ENCODE results near the gene CD164L2.

Gene CD164L2

GRCh38 chr1:27398405-27399149 lies 15.4 kb upstream of the CD164L2 start:
- Histone ChIP-seq H3K27ac (ENCODE audit: low read depth, low read length) (no peak overlapping the region), H3K4ac (ENCODE audit: low read depth, low read length) (no peak overlapping the region), H3K4me1 (ENCODE audit: control insufficient read depth in 1 of 2, insufficient read depth in 2 of 2, low read length in 2 of 2) (peaks cover 5 to 9% of the 10 kb centered on the region in 2 experiments), H2BK5ac (ENCODE audit: low read depth, low read length, poor library complexity) (no peak overlapping the region), H3K79me2 (ENCODE audit: control insufficient read depth, insufficient read depth, low read length, poor library complexity) (no peaks in the 10 kb centered on the region), H2BK12ac (ENCODE audit: low read length) (no peak overlapping the region), H4K8ac (ENCODE audit: low read depth, low read length) (no peak overlapping the region), H3K79me1 (ENCODE audit: low read length) (no peaks in the 10 kb centered on the region), H3K4me3 (ENCODE audit: low read depth, low read length) (no peak overlapping the region), H3K4me2 (ENCODE audit: low read length) (no peak overlapping the region), H4K91ac (ENCODE audit: low read depth, low read length) (no peak overlapping the region), H2AFZ (ENCODE audit: insufficient read depth, low read length, poor library complexity) (no peak overlapping the region), H3K36me3 (ENCODE audit: control insufficient read depth in 1 of 2, insufficient read depth in 2 of 2, low read length in 2 of 2) (no peaks in the 10 kb centered on the region), H3K23ac (ENCODE audit: low read length) (no peak overlapping the region), H3K14ac (ENCODE audit: low read length) (no peak overlapping the region), H3K27me3 (ENCODE audit: insufficient read depth, low read length) (no peaks in the 10 kb centered on the region), H4K12ac (ENCODE audit: low read depth, low read length) (no peak overlapping the region), H3K9me3 (ENCODE audit: insufficient read depth, low read depth, low read length) (peaks cover 4% of the 10 kb centered on the region), H2AK5ac (ENCODE audit: low read length) (no peak overlapping the region), H3K18ac (ENCODE audit: low read length) (no peak overlapping the region), H3K9ac (ENCODE audit: low read length) (no peak overlapping the region), H2BK120ac (ENCODE audit: insufficient read depth, low read length, poor library complexity) (no peak overlapping the region)
- no CpG with 5 or more reads among the region's 4 CpGs for WGBS (ENCODE audit: extremely low coverage, insufficient coverage, insufficient read length)
- no peak for DNase-seq

- no peaks in the 10 kb centered on the region for H3K36me3 ChIP-seq (ENCODE audit: control insufficient read depth in 1 of 2, insufficient read depth in 2 of 2, low read length in 2 of 2)
- H3K27me3 ChIP-seq (ENCODE audit: insufficient read depth, low read length), result no peaks in the 10 kb centered on the region
- H3K4me1 ChIP-seq (ENCODE audit: control insufficient read depth in 1 of 2, insufficient read depth in 2 of 2, low read length in 2 of 2), result peaks cover 2 to 8% of the 10 kb centered on the region in 2 experiments
- H3K18ac ChIP-seq (ENCODE audit: low read length), result no peak overlapping the region
- no peak overlapping the region for H3K14ac ChIP-seq (ENCODE audit: low read length)
- no peak for DNase-seq
- H2BK12ac ChIP-seq (ENCODE audit: low read length), result no peak overlapping the region
- H3K4ac ChIP-seq (ENCODE audit: low read depth, low read length), result no peak overlapping the region
- H3K27ac ChIP-seq (ENCODE audit: low read depth, low read length), result no peak overlapping the region
- no peak overlapping the region for H3K4me2 ChIP-seq (ENCODE audit: low read length)
- no peaks in the 10 kb centered on the region for H3K79me1 ChIP-seq (ENCODE audit: low read length)
- H3K79me2 ChIP-seq (ENCODE audit: control insufficient read depth, insufficient read depth, low read length, poor library complexity), result no peaks in the 10 kb centered on the region
- no peak overlapping the region for H2AK5ac ChIP-seq (ENCODE audit: low read length)
- H4K8ac ChIP-seq (ENCODE audit: low read depth, low read length), result no peak overlapping the region
- H3K23ac ChIP-seq (ENCODE audit: low read length), result no peak overlapping the region
- peaks cover 4% of the 10 kb centered on the region for H3K9me3 ChIP-seq (ENCODE audit: insufficient read depth, low read depth, low read length)
- no peak overlapping the region for H4K12ac ChIP-seq (ENCODE audit: low read depth, low read length)
- H3K4me3 ChIP-seq (ENCODE audit: low read depth, low read length), result no peak overlapping the region
- no peak overlapping the region for H3K9ac ChIP-seq (ENCODE audit: low read length)
- H2BK5ac ChIP-seq (ENCODE audit: low read depth, low read length, poor library complexity), result no peak overlapping the region
- no peak overlapping the region for H2AFZ ChIP-seq (ENCODE audit: insufficient read depth, low read length, poor library complexity)
- H4K91ac ChIP-seq (ENCODE audit: low read depth, low read length), result no peak overlapping the region
- no peak overlapping the region for H2BK120ac ChIP-seq (ENCODE audit: insufficient read depth, low read length, poor library complexity)
- no CpG with 5 or more reads among the region's 7 CpGs for WGBS (ENCODE audit: extremely low coverage, insufficient coverage, insufficient read length)
These were observed 14.6 kb upstream of the CD164L2 start for GRCh38 chr1:27397749-27398148.

DNA sequence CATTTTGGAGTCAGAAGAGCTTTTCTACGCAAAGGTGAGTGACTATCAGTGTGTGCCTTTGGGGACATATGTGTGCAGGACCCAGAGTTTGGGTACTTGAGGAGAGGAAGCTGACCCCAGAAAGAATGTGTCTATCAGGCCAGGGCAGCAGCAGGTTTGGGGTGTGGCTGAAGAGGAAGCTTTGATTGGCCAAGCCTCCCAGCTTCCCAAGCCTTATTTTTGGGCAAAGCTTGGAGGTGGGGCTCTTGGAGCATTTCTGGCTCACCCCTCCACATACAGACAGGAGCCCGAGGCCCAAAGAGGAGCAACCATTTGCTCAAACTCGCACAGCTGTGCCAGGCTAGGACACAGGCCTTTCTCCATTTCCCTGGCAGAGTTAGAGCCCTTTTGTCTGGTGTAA lies 14.0 kb upstream of the CD164L2 start:
- no peak overlapping the region for H4K12ac ChIP-seq (ENCODE audit: low read depth, low read length)
- peaks cover 2 to 8% of the 10 kb centered on the region in 2 experiments for H3K4me1 ChIP-seq (ENCODE audit: control insufficient read depth in 1 of 2, insufficient read depth in 2 of 2, low read length in 2 of 2)
- H4K91ac ChIP-seq (ENCODE audit: low read depth, low read length), result no peak overlapping the region
- H3K14ac ChIP-seq (ENCODE audit: low read length), result no peak overlapping the region
- WGBS (ENCODE audit: extremely low coverage, insufficient coverage, insufficient read length), result no CpG with 5 or more reads among the region's 3 CpGs
- H2AFZ ChIP-seq (ENCODE audit: insufficient read depth, low read length, poor library complexity), result no peak overlapping the region
- no peak for DNase-seq
- H3K4ac ChIP-seq (ENCODE audit: low read depth, low read length), result no peak overlapping the region
- H3K79me2 ChIP-seq (ENCODE audit: control insufficient read depth, insufficient read depth, low read length, poor library complexity), result no peaks in the 10 kb centered on the region
- H3K36me3 ChIP-seq (ENCODE audit: control insufficient read depth in 1 of 2, insufficient read depth in 2 of 2, low read length in 2 of 2), result no peaks in the 10 kb centered on the region
- H3K9me3 ChIP-seq (ENCODE audit: insufficient read depth, low read depth, low read length), result peaks cover 2% of the 10 kb centered on the region
- H2AK5ac ChIP-seq (ENCODE audit: low read length), result no peak overlapping the region
- H3K18ac ChIP-seq (ENCODE audit: low read length), result no peak overlapping the region
- no peak overlapping the region for H3K4me3 ChIP-seq (ENCODE audit: low read depth, low read length)
- H3K79me1 ChIP-seq (ENCODE audit: low read length), result peaks cover 2% of the 10 kb centered on the region
- H3K9ac ChIP-seq (ENCODE audit: low read length), result no peak overlapping the region
- H3K23ac ChIP-seq (ENCODE audit: low read length), result no peak overlapping the region
- no peak overlapping the region for H2BK12ac ChIP-seq (ENCODE audit: low read length)
- no peak overlapping the region for H2BK120ac ChIP-seq (ENCODE audit: insufficient read depth, low read length, poor library complexity)
- H3K27ac ChIP-seq (ENCODE audit: low read depth, low read length), result no peak overlapping the region
- H3K27me3 ChIP-seq (ENCODE audit: insufficient read depth, low read length), result no peaks in the 10 kb centered on the region
- H4K8ac ChIP-seq (ENCODE audit: low read depth, low read length), result no peak overlapping the region
- H2BK5ac ChIP-seq (ENCODE audit: low read depth, low read length, poor library complexity), result no peak overlapping the region
- H3K4me2 ChIP-seq (ENCODE audit: low read length), result no peak overlapping the region

GRCh38 chr1:27395441-27396195 lies 12.5 kb upstream of the CD164L2 start:
- WGBS (ENCODE audit: extremely low coverage, insufficient coverage, insufficient read length), result no CpG with 5 or more reads among the region's 10 CpGs
- Histone ChIP-seq H3K18ac (ENCODE audit: low read length) (no peak overlapping the region), H2BK5ac (ENCODE audit: low read depth, low read length, poor library complexity) (no peak overlapping the region), H3K4me1 (ENCODE audit: control insufficient read depth in 1 of 2, insufficient read depth in 2 of 2, low read length in 2 of 2) (peaks cover 2 to 13% of the 10 kb centered on the region in 2 experiments), H3K27me3 (ENCODE audit: insufficient read depth, low read length) (no peaks in the 10 kb centered on the region), H3K36me3 (ENCODE audit: control insufficient read depth in 1 of 2, insufficient read depth in 2 of 2, low read length in 2 of 2) (no peaks in the 10 kb centered on the region), H2BK120ac (ENCODE audit: insufficient read depth, low read length, poor library complexity) (no peak overlapping the region), H4K8ac (ENCODE audit: low read depth, low read length) (no peak overlapping the region), H3K9me3 (ENCODE audit: insufficient read depth, low read depth, low read length) (peaks cover 2% of the 10 kb centered on the region), H3K27ac (ENCODE audit: low read depth, low read length) (no peak overlapping the region), H3K4ac (ENCODE audit: low read depth, low read length) (no peak overlapping the region), H3K4me2 (ENCODE audit: low read length) (no peak overlapping the region), H2AK5ac (ENCODE audit: low read length) (no peak overlapping the region), H3K4me3 (ENCODE audit: low read depth, low read length) (no peak overlapping the region), H3K79me2 (ENCODE audit: control insufficient read depth, insufficient read depth, low read length, poor library complexity) (no peaks in the 10 kb centered on the region), H3K23ac (ENCODE audit: low read length) (no peak overlapping the region), H3K9ac (ENCODE audit: low read length) (no peak overlapping the region), H4K91ac (ENCODE audit: low read depth, low read length) (no peak overlapping the region), H4K12ac (ENCODE audit: low read depth, low read length) (no peak overlapping the region), H3K79me1 (ENCODE audit: low read length) (peaks cover 2% of the 10 kb centered on the region), H2AFZ (ENCODE audit: insufficient read depth, low read length, poor library complexity) (no peak overlapping the region), H2BK12ac (ENCODE audit: low read length) (no peak overlapping the region), H3K14ac (ENCODE audit: low read length) (no peak overlapping the region)
- DNase-seq, result peak; percentile 63 to 87
